WTC11 (cell line): ENCODE results near the gene CUL5.

Source experiments
- CBFB ChIP-seq: sonication (generic); formaldehyde crosslinking; IDR thresholded peaks from 2 replicates; pipeline ENCODE4 v1.8.1; 2022; ENCODE audit warnings: mild to moderate bottlenecking, low read depth, missing genetic modification reagents
- FOXJ3 ChIP-seq: sonication (generic); formaldehyde crosslinking; IDR thresholded peaks from 2 replicates; pipeline ENCODE4 v1.9.0; 2021; ENCODE audit warnings: missing genetic modification reagents, mild to moderate bottlenecking, borderline replicate concordance
- NFYB ChIP-seq: sonication (generic); formaldehyde crosslinking; conservative IDR thresholded peaks from 2 replicates; pipeline ENCODE4 v1.8.0; 2022; ENCODE audit warnings: low read depth, missing genetic modification reagents
- TF ChIP-seq, protein P1 (sequence below): fragments of 200-600 bp; IDR thresholded peaks from 2 replicates; pipeline ENCODE4 v1.8.0; 2022; ENCODE audit warnings: antibody characterized with exemption
- TF ChIP-seq, protein P2 (sequence below): sonication (generic); formaldehyde crosslinking; IDR thresholded peaks from 2 replicates; pipeline ENCODE4 v1.8.1; 2023; ENCODE audit warnings: mild to moderate bottlenecking, missing genetic modification reagents
- TF ChIP-seq, protein P3 (sequence below): sonication (generic); formaldehyde crosslinking; IDR thresholded peaks from 2 replicates; pipeline ENCODE4 v1.8.1; 2022; ENCODE audit warnings: mild to moderate bottlenecking, missing genetic modification reagents, moderate library complexity, borderline replicate concordance
- TF ChIP-seq, protein P4 (sequence below): sonication (generic); formaldehyde crosslinking; IDR thresholded peaks from 2 replicates; pipeline ENCODE4 v1.8.0; 2022; ENCODE audit warnings: mild to moderate bottlenecking, missing genetic modification reagents
- TF ChIP-seq, protein P5 (sequence below): sonication (generic); formaldehyde crosslinking; IDR thresholded peaks from 2 replicates; pipeline ENCODE4 v1.8.1; 2022; ENCODE audit warnings: low read depth, missing genetic modification reagents, borderline replicate concordance
- TF ChIP-seq, protein P6 (sequence below): sonication (generic); formaldehyde crosslinking; IDR thresholded peaks from 2 replicates; pipeline ENCODE4 v1.8.1; 2022; ENCODE audit warnings: missing genetic modification reagents, borderline replicate concordance
- TF ChIP-seq, protein P7 (sequence below): sonication (generic); formaldehyde crosslinking; IDR thresholded peaks from 2 replicates; pipeline ENCODE4 v1.8.0; 2022; ENCODE audit warnings: mild to moderate bottlenecking, missing genetic modification reagents

DNA sequence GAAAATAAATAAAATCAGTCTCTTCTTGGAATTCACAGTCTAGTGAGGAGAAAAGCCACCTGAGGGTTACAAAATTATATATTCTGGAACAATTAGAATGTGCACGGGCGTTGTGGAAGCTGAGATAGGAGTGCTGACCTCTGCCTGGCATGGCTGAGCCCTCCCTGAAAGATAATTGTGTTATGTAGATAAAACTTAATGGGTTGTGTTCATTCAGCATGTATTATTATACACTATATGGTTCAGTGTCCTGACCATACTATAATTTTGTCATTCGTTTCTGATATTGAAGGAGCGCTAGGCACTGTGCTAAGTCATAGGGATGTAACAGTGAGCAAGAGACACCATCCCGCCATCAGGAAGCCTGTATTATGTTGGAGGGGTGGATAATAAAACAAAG lies 116.4 kb downstream of the CUL5 start:
- TF ChIP-seq, protein P1, sequence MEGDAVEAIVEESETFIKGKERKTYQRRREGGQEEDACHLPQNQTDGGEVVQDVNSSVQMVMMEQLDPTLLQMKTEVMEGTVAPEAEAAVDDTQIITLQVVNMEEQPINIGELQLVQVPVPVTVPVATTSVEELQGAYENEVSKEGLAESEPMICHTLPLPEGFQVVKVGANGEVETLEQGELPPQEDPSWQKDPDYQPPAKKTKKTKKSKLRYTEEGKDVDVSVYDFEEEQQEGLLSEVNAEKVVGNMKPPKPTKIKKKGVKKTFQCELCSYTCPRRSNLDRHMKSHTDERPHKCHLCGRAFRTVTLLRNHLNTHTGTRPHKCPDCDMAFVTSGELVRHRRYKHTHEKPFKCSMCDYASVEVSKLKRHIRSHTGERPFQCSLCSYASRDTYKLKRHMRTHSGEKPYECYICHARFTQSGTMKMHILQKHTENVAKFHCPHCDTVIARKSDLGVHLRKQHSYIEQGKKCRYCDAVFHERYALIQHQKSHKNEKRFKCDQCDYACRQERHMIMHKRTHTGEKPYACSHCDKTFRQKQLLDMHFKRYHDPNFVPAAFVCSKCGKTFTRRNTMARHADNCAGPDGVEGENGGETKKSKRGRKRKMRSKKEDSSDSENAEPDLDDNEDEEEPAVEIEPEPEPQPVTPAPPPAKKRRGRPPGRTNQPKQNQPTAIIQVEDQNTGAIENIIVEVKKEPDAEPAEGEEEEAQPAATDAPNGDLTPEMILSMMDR = no peak
- TF ChIP-seq, protein P2, sequence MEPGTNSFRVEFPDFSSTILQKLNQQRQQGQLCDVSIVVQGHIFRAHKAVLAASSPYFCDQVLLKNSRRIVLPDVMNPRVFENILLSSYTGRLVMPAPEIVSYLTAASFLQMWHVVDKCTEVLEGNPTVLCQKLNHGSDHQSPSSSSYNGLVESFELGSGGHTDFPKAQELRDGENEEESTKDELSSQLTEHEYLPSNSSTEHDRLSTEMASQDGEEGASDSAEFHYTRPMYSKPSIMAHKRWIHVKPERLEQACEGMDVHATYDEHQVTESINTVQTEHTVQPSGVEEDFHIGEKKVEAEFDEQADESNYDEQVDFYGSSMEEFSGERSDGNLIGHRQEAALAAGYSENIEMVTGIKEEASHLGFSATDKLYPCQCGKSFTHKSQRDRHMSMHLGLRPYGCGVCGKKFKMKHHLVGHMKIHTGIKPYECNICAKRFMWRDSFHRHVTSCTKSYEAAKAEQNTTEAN (CRISPR knock-in tag) = no peak
- TF ChIP-seq, protein P3, sequence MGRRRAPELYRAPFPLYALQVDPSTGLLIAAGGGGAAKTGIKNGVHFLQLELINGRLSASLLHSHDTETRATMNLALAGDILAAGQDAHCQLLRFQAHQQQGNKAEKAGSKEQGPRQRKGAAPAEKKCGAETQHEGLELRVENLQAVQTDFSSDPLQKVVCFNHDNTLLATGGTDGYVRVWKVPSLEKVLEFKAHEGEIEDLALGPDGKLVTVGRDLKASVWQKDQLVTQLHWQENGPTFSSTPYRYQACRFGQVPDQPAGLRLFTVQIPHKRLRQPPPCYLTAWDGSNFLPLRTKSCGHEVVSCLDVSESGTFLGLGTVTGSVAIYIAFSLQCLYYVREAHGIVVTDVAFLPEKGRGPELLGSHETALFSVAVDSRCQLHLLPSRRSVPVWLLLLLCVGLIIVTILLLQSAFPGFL = no peak
- no peak for TF ChIP-seq FOXJ3 (CRISPR knock-in tag)
- TF ChIP-seq, protein P4, sequence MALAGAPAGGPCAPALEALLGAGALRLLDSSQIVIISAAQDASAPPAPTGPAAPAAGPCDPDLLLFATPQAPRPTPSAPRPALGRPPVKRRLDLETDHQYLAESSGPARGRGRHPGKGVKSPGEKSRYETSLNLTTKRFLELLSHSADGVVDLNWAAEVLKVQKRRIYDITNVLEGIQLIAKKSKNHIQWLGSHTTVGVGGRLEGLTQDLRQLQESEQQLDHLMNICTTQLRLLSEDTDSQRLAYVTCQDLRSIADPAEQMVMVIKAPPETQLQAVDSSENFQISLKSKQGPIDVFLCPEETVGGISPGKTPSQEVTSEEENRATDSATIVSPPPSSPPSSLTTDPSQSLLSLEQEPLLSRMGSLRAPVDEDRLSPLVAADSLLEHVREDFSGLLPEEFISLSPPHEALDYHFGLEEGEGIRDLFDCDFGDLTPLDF (CRISPR knock-in tag) = no peak
- no peak for TF ChIP-seq NFYB (CRISPR knock-in tag)
- TF ChIP-seq, protein P5, sequence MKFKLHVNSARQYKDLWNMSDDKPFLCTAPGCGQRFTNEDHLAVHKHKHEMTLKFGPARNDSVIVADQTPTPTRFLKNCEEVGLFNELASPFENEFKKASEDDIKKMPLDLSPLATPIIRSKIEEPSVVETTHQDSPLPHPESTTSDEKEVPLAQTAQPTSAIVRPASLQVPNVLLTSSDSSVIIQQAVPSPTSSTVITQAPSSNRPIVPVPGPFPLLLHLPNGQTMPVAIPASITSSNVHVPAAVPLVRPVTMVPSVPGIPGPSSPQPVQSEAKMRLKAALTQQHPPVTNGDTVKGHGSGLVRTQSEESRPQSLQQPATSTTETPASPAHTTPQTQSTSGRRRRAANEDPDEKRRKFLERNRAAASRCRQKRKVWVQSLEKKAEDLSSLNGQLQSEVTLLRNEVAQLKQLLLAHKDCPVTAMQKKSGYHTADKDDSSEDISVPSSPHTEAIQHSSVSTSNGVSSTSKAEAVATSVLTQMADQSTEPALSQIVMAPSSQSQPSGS (CRISPR knock-in tag) = no peak
- TF ChIP-seq, protein P6, sequence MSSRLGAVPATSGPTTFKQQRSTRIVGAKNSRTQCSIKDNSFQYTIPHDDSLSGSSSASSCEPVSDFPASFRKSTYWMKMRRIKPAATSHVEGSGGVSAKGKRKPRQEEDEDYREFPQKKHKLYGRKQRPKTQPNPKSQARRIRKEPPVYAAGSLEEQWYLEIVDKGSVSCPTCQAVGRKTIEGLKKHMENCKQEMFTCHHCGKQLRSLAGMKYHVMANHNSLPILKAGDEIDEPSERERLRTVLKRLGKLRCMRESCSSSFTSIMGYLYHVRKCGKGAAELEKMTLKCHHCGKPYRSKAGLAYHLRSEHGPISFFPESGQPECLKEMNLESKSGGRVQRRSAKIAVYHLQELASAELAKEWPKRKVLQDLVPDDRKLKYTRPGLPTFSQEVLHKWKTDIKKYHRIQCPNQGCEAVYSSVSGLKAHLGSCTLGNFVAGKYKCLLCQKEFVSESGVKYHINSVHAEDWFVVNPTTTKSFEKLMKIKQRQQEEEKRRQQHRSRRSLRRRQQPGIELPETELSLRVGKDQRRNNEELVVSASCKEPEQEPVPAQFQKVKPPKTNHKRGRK = no peak
- TF ChIP-seq, protein P7, sequence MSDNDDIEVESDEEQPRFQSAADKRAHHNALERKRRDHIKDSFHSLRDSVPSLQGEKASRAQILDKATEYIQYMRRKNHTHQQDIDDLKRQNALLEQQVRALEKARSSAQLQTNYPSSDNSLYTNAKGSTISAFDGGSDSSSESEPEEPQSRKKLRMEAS (CRISPR knock-in tag) = no peak
- no peak for TF ChIP-seq CBFB (CRISPR knock-in tag)
